H1 (cell line): Measurements from ENCODE around the gene BCL2L1. TPM values are rescaled to one million over a fixed set of nuclear protein-coding genes. Genes with fewer than 3 reads are reported as not detected.

Experiments
- CTCF ChIA-PET: fragments of 300-600 bp; sonication (Branson Sonifier 250); formaldehyde crosslinking; loops from one replicate; lab custom pipeline; 2021; ENCODE audit not compliant: partially characterized antibody; lab: Charles Lee
- POLR2A ChIA-PET: fragments of 300-600 bp; sonication (Branson Sonifier 250); formaldehyde crosslinking; loops from one replicate; lab custom pipeline; 2021; ENCODE audit warnings: inconsistent platforms; ENCODE audit not compliant: partially characterized antibody; lab: Charles Lee
- DNase-seq, 2 experiments: peaks; one replicate each; pipeline versions ENCODE4 v3.0.0 to v3.0.0-alpha.2; 2010 to 2022; ENCODE audit warnings: low spot score in 2 of 2, low read depth in 1 of 2, mixed read lengths in 1 of 2
- FAIRE-seq: peaks from 2 replicates; lab custom pipeline; 2011; peaks lifted over from hg19 to GRCh38; lab: Jason Lieb, UNC
- H2AFZ ChIP-seq: 2 replicates; pipeline ENCODE4 v1.8.1; 2012; ENCODE audit warnings: low read length, inconsistent platforms
- H2AK5ac ChIP-seq: 2 replicates; pipeline ENCODE4 v1.6.1; 2013; ENCODE audit warnings: low read depth, low read length
- H2BK120ac ChIP-seq: replicated peaks from 2 replicates; pipeline ENCODE3; 2013; ENCODE audit warnings: low read depth, low read length, inconsistent platforms
- H2BK12ac ChIP-seq: 2 replicates; pipeline ENCODE4 v1.6.1; 2013; ENCODE audit warnings: low read depth, low read length
- H2BK15ac ChIP-seq: 2 replicates; pipeline ENCODE4 v1.6.1; 2013; ENCODE audit warnings: low read length
- H2BK20ac ChIP-seq: 2 replicates; pipeline ENCODE4 v1.6.1; 2013; ENCODE audit warnings: low read length
- H2BK5ac ChIP-seq: 2 replicates; pipeline ENCODE4 v1.6.1; 2013; ENCODE audit warnings: low read depth, low read length
- H3K14ac ChIP-seq: 2 replicates; pipeline ENCODE4 v1.6.1; 2013; ENCODE audit warnings: inconsistent platforms; ENCODE audit not compliant: insufficient read length
- H3K18ac ChIP-seq: 2 replicates; pipeline ENCODE4 v1.6.1; 2013; ENCODE audit warnings: low read length; ENCODE audit errors: extremely low read depth
- H3K23ac ChIP-seq: 2 replicates; pipeline ENCODE4 v1.6.1; 2013; ENCODE audit warnings: inconsistent platforms; ENCODE audit not compliant: insufficient read length
- H3K23me2 ChIP-seq: 2 replicates; pipeline ENCODE4 v1.6.1; 2013; ENCODE audit warnings: low read depth, low read length
- H3K27ac ChIP-seq: 2 replicates; pipeline ENCODE4 v1.6.1; 2011; ENCODE audit warnings: low read depth, low read length, inconsistent platforms
- H3K27me3 ChIP-seq, 4 experiments: replicated peaks in 1 of 4; 1 replicate in 1 of 4; 2 replicates in 3 of 4; pipeline versions ENCODE4 v1.6.1 to v1.8.1; 2011 to 2013; ENCODE audit warnings: low read length in 3 of 4, mild to moderate bottlenecking in 3 of 4, inconsistent platforms in 2 of 4, mixed read lengths in 2 of 4, moderate library complexity in 1 of 4; ENCODE audit not compliant: control insufficient read depth in 3 of 4, insufficient read depth in 3 of 4; ENCODE audit errors: extremely low read depth in 1 of 4
- H3K36me3 ChIP-seq, 4 experiments: 2 replicates each; pipeline versions ENCODE4 v1.6.1 to v1.8.1; 2011 to 2013; ENCODE audit warnings: mild to moderate bottlenecking in 4 of 4, low read length in 3 of 4, moderate library complexity in 2 of 4, control low read depth in 1 of 4, inconsistent platforms in 1 of 4; ENCODE audit not compliant: insufficient read depth in 4 of 4, control insufficient read depth in 2 of 4
- H3K4ac ChIP-seq: replicated peaks from 2 replicates; pipeline ENCODE3; 2013; ENCODE audit warnings: low read length, low read depth, mixed read lengths, inconsistent platforms; ENCODE audit not compliant: insufficient read length
- H3K4me1 ChIP-seq, 4 experiments: replicated peaks in 1 of 4; 1 replicate in 1 of 4; 2 replicates in 3 of 4; pipeline versions ENCODE4 v1.6.1 to v1.8.1; 2011 to 2013; ENCODE audit warnings: low read length in 3 of 4, inconsistent platforms in 2 of 4, mixed read lengths in 1 of 4; ENCODE audit not compliant: insufficient read depth in 4 of 4, control insufficient read depth in 3 of 4
- H3K4me2 ChIP-seq, 2 experiments: 2 replicates each; pipeline versions ENCODE4 v1.6.1 to v1.8.1; 2011 to 2013; ENCODE audit warnings: low read depth in 2 of 2, low read length in 2 of 2, control low read depth in 1 of 2, inconsistent platforms in 1 of 2, mild to moderate bottlenecking in 1 of 2; ENCODE audit not compliant: insufficient read depth in 1 of 2
- H3K4me3 ChIP-seq, 4 experiments: fragments of 200-600, 300-600 bp in 1 of 4; sonication (generic), shearing (Covaris generic), sonication (Bioruptor Twin) in 1 of 4; 2 replicates each; pipeline versions ENCODE4 v1.5.1 to v1.8.1; 2011 to 2016; ENCODE audit warnings: low read length in 4 of 4, low read depth in 3 of 4, control low read depth in 2 of 4, inconsistent platforms in 2 of 4, mild to moderate bottlenecking in 2 of 4, mixed read lengths in 1 of 4, moderate library complexity in 1 of 4; ENCODE audit not compliant: insufficient read depth in 2 of 4; ENCODE audit errors: extremely low read depth in 1 of 4
- H3K56ac ChIP-seq: replicated peaks from 2 replicates; pipeline ENCODE3; 2013; ENCODE audit warnings: low read depth, mild to moderate bottlenecking, mixed read lengths, low read length, inconsistent platforms; ENCODE audit not compliant: insufficient read length
- H3K79me1 ChIP-seq: 2 replicates; pipeline ENCODE4 v1.6.1; 2013; ENCODE audit warnings: low read depth, low read length, control low read depth
- H3K79me2 ChIP-seq, 2 experiments: 2 replicates each; pipeline versions ENCODE4 v1.6.1 to v1.8.1; 2012 to 2013; ENCODE audit warnings: low read length in 2 of 2, mild to moderate bottlenecking in 2 of 2, inconsistent platforms in 1 of 2; ENCODE audit not compliant: insufficient read depth in 2 of 2, control insufficient read depth in 1 of 2
- H3K9ac ChIP-seq, 4 experiments: replicated peaks in 1 of 4; 1 replicate in 1 of 4; 2 replicates in 3 of 4; pipeline versions ENCODE4 v1.6.1 to v1.8.1; 2011 to 2013; ENCODE audit warnings: low read depth in 3 of 4, low read length in 3 of 4, control low read depth in 2 of 4, mild to moderate bottlenecking in 2 of 4, moderate library complexity in 2 of 4, inconsistent platforms in 1 of 4; ENCODE audit errors: extremely low read depth in 1 of 4
- H3K9me3 ChIP-seq, 2 experiments: 2 replicates each; pipeline versions ENCODE4 v1.6.1 to v1.8.1; 2012 to 2013; ENCODE audit warnings: mild to moderate bottlenecking in 2 of 2, moderate library complexity in 2 of 2, control low read depth in 1 of 2, inconsistent platforms in 1 of 2, low read depth in 1 of 2, low read length in 1 of 2, mixed read lengths in 1 of 2; ENCODE audit not compliant: insufficient read depth in 2 of 2
- H4K20me1 ChIP-seq, 2 experiments: replicated peaks in 1 of 2; 2 replicates each; pipeline versions ENCODE3 to v1.8.1; 2011 to 2013; ENCODE audit warnings: inconsistent platforms in 2 of 2, low read length in 2 of 2, mild to moderate bottlenecking in 1 of 2; ENCODE audit not compliant: insufficient read depth in 2 of 2, control insufficient read depth in 1 of 2
- H4K5ac ChIP-seq: 2 replicates; pipeline ENCODE4 v1.6.1; 2013; ENCODE audit warnings: low read length, low read depth, mixed read lengths, inconsistent platforms; ENCODE audit not compliant: insufficient read length
- H4K8ac ChIP-seq: 2 replicates; pipeline ENCODE4 v1.8.0; 2013; ENCODE audit warnings: mild to moderate bottlenecking, moderate library complexity, low read length, inconsistent platforms; ENCODE audit not compliant: insufficient read depth; ENCODE audit errors: extremely low read depth
- H4K91ac ChIP-seq: replicated peaks from 2 replicates; pipeline ENCODE3; 2013; ENCODE audit warnings: low read length, mixed read lengths, inconsistent platforms; ENCODE audit not compliant: insufficient read length
- CHD1 ChIP-seq: IDR thresholded peaks from 2 replicates; pipeline ENCODE4 v1.6.1; 2012; ENCODE audit warnings: low read depth, low read length, improper control_type of control experiment
- CREB1 ChIP-seq: IDR thresholded peaks from 2 replicates; pipeline ENCODE4 v1.6.1; 2012; ENCODE audit warnings: inconsistent platforms
- HDAC6 ChIP-seq: IDR thresholded peaks from one replicate; pipeline ENCODE4 v1.7.1; 2012; ENCODE audit warnings: low read depth, mild to moderate bottlenecking, inconsistent platforms, low read length, moderate library complexity
- KDM1A ChIP-seq: fragments of 200-600, 300-600 bp; sonication (generic); IDR thresholded peaks from 2 replicates; pipeline ENCODE4 v1.7.1; 2016; ENCODE audit warnings: mild to moderate bottlenecking, low read length, borderline replicate concordance
- KDM5A ChIP-seq: fragments of 200-600 bp; IDR thresholded peaks from 2 replicates; pipeline ENCODE4 v1.7.1; 2012; ENCODE audit warnings: mild to moderate bottlenecking, low read length, inconsistent platforms, mixed read lengths
- PHF8 ChIP-seq: fragments of 200-600 bp; sonication (generic); conservative IDR thresholded peaks from 2 replicates; pipeline ENCODE4 v1.7.1; 2012; ENCODE audit warnings: low read depth, mild to moderate bottlenecking, inconsistent platforms, low read length, moderate library complexity
- POLR2A ChIP-seq, 2 experiments: IDR thresholded peaks; 1 replicate in 1 of 2; 2 replicates in 1 of 2; pipeline ENCODE4 v1.6.1; 2011; ENCODE audit warnings: low read depth in 2 of 2, low read length in 2 of 2, mild to moderate bottlenecking in 2 of 2; ENCODE audit errors: control extremely low read depth in 1 of 2
- RXRA ChIP-seq: IDR thresholded peaks from 2 replicates; pipeline ENCODE4 v1.6.1; 2011; ENCODE audit warnings: low read depth, mild to moderate bottlenecking, low read length, moderate library complexity; ENCODE audit not compliant: insufficient read depth
- SIN3A ChIP-seq, 2 experiments: IDR thresholded peaks in 1 of 2; conservative IDR thresholded peaks in 1 of 2; 2 replicates each; pipeline ENCODE4 v1.6.1; 2011 to 2012; ENCODE audit warnings: low read length in 2 of 2, improper control_type of control experiment in 1 of 2, low read depth in 1 of 2, mild to moderate bottlenecking in 1 of 2
- SP2 ChIP-seq: IDR thresholded peaks from 2 replicates; pipeline ENCODE4 v1.6.1; 2012; ENCODE audit warnings: mild to moderate bottlenecking, low read length, inconsistent platforms
- TBP ChIP-seq: IDR thresholded peaks from 2 replicates; pipeline ENCODE4 v1.6.1; 2011; ENCODE audit warnings: low read depth, low read length, improper control_type of control experiment
- TCF12 ChIP-seq: IDR thresholded peaks from 2 replicates; pipeline ENCODE4 v1.6.1; 2011; ENCODE audit warnings: low read depth, mild to moderate bottlenecking, low read length
- USF2 ChIP-seq: IDR thresholded peaks from 2 replicates; pipeline ENCODE4 v1.6.1; 2011; ENCODE audit warnings: low read length, improper control_type of control experiment
- WGBS, 2 experiments: shearing (Covaris generic) in 1 of 2; methylation state at CpG; one replicate each; pipeline versions ENCODE4 v1.1.6 to v1.1.7; 2013 to 2015; ENCODE audit warnings: low lambda C conversion rate in 2 of 2, mixed read lengths in 2 of 2, inconsistent platforms in 1 of 2, low coverage in 1 of 2, missing lambda C conversion rate in 1 of 2; ENCODE audit not compliant: insufficient replicate concordance in 2 of 2, insufficient coverage in 1 of 2, insufficient read length in 1 of 2; ENCODE audit errors: extremely low coverage in 1 of 2, missing lambda C conversion rate in 1 of 2; 5-methylcytosine and 5-hydroxymethylcytosine counted together
- polyA plus RNA-seq, 7 experiments: library from polyadenylated mRNA; depleted of rRNA in 3 of 7; stranded (reverse) in 5 of 7; unstranded in 2 of 7; fragments of >200 nt in 5 of 7; fragments of 200-250 nt in 2 of 7; gene quantifications; 1 replicate in 5 of 7; 2 replicates in 1 of 7; 4 replicates in 1 of 7; pipeline versions ENCODE4 v1.2.1 to v1.2.3, GENCODE V29; 2011 to 2013; ENCODE audit warnings: missing spikeins in 2 of 7, mixed read lengths in 2 of 7
- total RNA-seq: library from RNA; stranded (reverse); fragmentation: NEBNext Ultra II Directional; extraction: Animal tissue kit (Norgen Biotek cat#: 25700); gene quantifications from 2 replicates; pipeline ENCODE4 v1.2.1, GENCODE V29; 2021

BCL2L1 gene
- total and polyA plus RNA-seq, 2 of the 8 experiments (the other 6 are each of a cell fraction or from before 2014, with no cell fraction given), result 64.9 to 66.1 TPM

- DNase-seq (no peak), FAIRE-seq (no peak)
- ChIA-PET POLR2A (interaction anchor here (1.0 to 7.2 kb wide), 14 partner anchors 12 to 131 kb away, joined by 3 to 108 read pairs (median 4); partner anchors contain the start of genes BCL2L1, ID1 and TPX2), CTCF (interaction anchor here (0.7 to 5.8 kb wide), 29 partner anchors 11 to 273 kb away, joined by 3 to 151 read pairs (median 7); partner anchors contain the start of gene BCL2L1)
- Histone ChIP-seq H2BK12ac (no peak overlapping the region), H3K27ac (no peak overlapping the region), H3K18ac (no peak overlapping the region), H2BK20ac (no peak overlapping the region), H3K4me2 (peak overlapping the region; percentile 57 to 88; a peak in 2 of 4 replicates), H3K79me1 (no peaks in the 10 kb centered on the region), H3K14ac (no peak overlapping the region), H3K4me3 (no peak overlapping the region; a peak in 2 of 8 replicates), H4K20me1 (peaks cover 0 to 3% of the 10 kb centered on the region in 2 experiments), H3K23me2 (peaks cover 5% of the 10 kb centered on the region; the same call in 1 of the 2 replicates), H4K91ac (no peak overlapping the region), H4K8ac (no peak overlapping the region), H2BK120ac (no peak overlapping the region), H3K9ac (no peak overlapping the region), H2AK5ac (no peak overlapping the region), H3K4ac (no peak overlapping the region), H3K4me1 (peaks cover 0 to 7% (median 5%) of the 10 kb centered on the region in 4 experiments; a peak in 5 of 7 replicates), H3K9me3 (no peaks in the 10 kb centered on the region), H3K27me3 (no peaks in the 10 kb centered on the region), H2AFZ (no peak overlapping the region), H4K5ac (no peak overlapping the region), H2BK15ac (no peak overlapping the region), H3K79me2 (no peaks in the 10 kb centered on the region), H3K56ac (no peak overlapping the region), H3K36me3 (peaks cover 0 to 13% (median 6%) of the 10 kb centered on the region in 4 experiments; a peak in 4 of 8 replicates), H2BK5ac (no peak overlapping the region; the same call in 1 of the 2 replicates), H3K23ac (no peak overlapping the region)
- WGBS, 2 experiments, result 66% methylated on average over 6 of the region's 6 CpGs; no CpG with 5 or more reads in 1 of the 2 experiments
- TF ChIP-seq TBP (no peak), CREB1 (no peak), HDAC6 (no peak), POLR2A (IDR thresholded peaks at IDR 0.05; ENCODE audit: control extremely low read depth in 1 of 2, low read depth in 2 of 2, low read length in 2 of 2) (no peak), TCF12 (no peak), KDM5A (no peak), PHF8 (no peak), USF2 (no peak), CHD1 (no peak), RXRA (no peak), SP2 (no peak), SIN3A (conservative IDR thresholded peaks at IDR 0.05 in 1 of 2, IDR thresholded peaks at IDR 0.05 in 1 of 2; ENCODE audit: low read depth in 1 of 2, low read length in 2 of 2) (no peak), KDM1A (no peak)
These were observed 60.3 kb downstream of the BCL2L1 start for GRCh38 chr20:31662372-31662854.
